Sigmoid colon (tissue), 4 donors: ENCODE results near the gene CDK5R1.

Experiments
- EP300 ChIP-seq, 4 donors: sonication (generic); formaldehyde crosslinking; IDR thresholded peaks; one replicate each; pipeline ENCODE4 v1.6.1; 2017; ENCODE audit warnings: antibody characterized with exemption in 4 of 4
- POLR2A ChIP-seq, 2 donors: fragments of 450-650 bp; IDR thresholded peaks; one replicate each; pipeline ENCODE4 v1.6.1; 2016; ENCODE audit warnings: antibody characterized with exemption in 2 of 2, mild to moderate bottlenecking in 2 of 2, moderate library complexity in 2 of 2
- POLR2AphosphoS5 ChIP-seq, 4 donors: sonication (generic); formaldehyde crosslinking; IDR thresholded peaks; one replicate each; pipeline ENCODE4 v1.6.1; 2017; ENCODE audit warnings: antibody characterized with exemption in 4 of 4
- TF ChIP-seq, protein P1 (sequence below), 4 experiments: fragments of 450-650 bp in 3 of 4; fragments of 200-600 bp in 1 of 4; IDR thresholded peaks; one replicate each; pipeline ENCODE4 v1.5.1; 2016 to 2019; ENCODE audit warnings: antibody characterized with exemption in 4 of 4, mild to moderate bottlenecking in 3 of 4, moderate library complexity in 2 of 4

DNA sequence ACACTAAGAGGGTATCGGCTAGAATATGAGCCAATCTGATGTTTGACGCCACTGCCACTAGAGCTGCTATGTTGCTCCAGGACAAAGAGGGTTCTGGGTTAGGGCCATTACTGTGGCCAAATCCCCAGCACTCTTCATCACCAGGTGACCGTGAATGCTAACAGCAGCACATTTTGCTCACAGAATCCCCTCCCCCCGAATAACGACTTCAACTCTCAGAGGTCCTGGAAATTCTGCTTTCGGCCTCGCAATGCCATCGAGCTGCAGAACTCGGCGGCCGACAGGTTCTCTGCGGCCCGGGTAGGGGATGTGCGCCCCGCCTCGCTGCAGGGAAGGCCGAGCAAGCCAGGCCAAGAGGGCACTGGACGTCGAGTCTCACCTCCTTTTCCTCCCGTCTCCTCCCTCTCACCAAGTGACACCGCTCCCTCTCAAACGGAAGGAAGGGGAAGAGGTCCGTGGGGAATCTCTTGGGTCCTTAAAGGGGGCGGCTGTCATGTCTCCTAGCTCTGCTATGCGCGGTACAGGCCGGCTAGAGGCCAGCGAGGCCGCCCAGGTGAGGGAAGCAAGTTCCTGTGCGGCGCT lies 31.9 kb downstream of the CDK5R1 start:
- TF ChIP-seq POLR2A (IDR thresholded peaks at IDR 0.05) (no peak), POLR2AphosphoS5 (IDR thresholded peaks at IDR 0.05) (no peak), EP300 (IDR thresholded peaks at IDR 0.05) (no peak)
- TF ChIP-seq, protein P1, sequence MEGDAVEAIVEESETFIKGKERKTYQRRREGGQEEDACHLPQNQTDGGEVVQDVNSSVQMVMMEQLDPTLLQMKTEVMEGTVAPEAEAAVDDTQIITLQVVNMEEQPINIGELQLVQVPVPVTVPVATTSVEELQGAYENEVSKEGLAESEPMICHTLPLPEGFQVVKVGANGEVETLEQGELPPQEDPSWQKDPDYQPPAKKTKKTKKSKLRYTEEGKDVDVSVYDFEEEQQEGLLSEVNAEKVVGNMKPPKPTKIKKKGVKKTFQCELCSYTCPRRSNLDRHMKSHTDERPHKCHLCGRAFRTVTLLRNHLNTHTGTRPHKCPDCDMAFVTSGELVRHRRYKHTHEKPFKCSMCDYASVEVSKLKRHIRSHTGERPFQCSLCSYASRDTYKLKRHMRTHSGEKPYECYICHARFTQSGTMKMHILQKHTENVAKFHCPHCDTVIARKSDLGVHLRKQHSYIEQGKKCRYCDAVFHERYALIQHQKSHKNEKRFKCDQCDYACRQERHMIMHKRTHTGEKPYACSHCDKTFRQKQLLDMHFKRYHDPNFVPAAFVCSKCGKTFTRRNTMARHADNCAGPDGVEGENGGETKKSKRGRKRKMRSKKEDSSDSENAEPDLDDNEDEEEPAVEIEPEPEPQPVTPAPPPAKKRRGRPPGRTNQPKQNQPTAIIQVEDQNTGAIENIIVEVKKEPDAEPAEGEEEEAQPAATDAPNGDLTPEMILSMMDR (IDR thresholded peaks at IDR 0.05), result no peak
